HG02938 (cell line): ENCODE results near the gene MINDY4.

Experiments
- ATAC-seq: cut with Tn5 transposase; IDR thresholded peaks from one replicate; pipeline ENCODE4 v1.9.1; 2021; ENCODE audit warnings: mild to moderate bottlenecking, moderate library complexity; ENCODE audit not compliant: unreplicated experiment

Gene MINDY4

GRCh38 chr7:30912986-30913811 is 142.0 kb downstream of the MINDY4 start:
- ATAC-seq, result no peak

- ATAC-seq, result no peak
These were observed 142.8 kb downstream of the MINDY4 start for GRCh38 chr7:30913821-30914515.

GRCh38 chr7:30914596-30914995 is 143.4 kb downstream of the MINDY4 start:
- no peak for ATAC-seq

GRCh38 chr7:30915005-30915601 is 143.9 kb downstream of the MINDY4 start:
- no peak for ATAC-seq

GRCh38 chr7:30915751-30916150 is 144.5 kb downstream of the MINDY4 start:
- no peak for ATAC-seq

- no peak for ATAC-seq
These were observed 145.0 kb downstream of the MINDY4 start for GRCh38 chr7:30916255-30916654.

- no peak for ATAC-seq
These were observed 145.6 kb downstream of the MINDY4 start for GRCh38 chr7:30916767-30917166.

GRCh38 chr7:30917216-30917893 is 146.1 kb downstream of the MINDY4 start:
- no peak for ATAC-seq

- no peak for ATAC-seq
These were observed 147.5 kb downstream of the MINDY4 start for GRCh38 chr7:30918676-30919075.

GRCh38 chr7:30920021-30920583 is 148.9 kb downstream of the MINDY4 start:
- ATAC-seq, result no peak

GRCh38 chr7:30920584-30921539 is 149.6 kb downstream of the MINDY4 start:
- no peak for ATAC-seq

GRCh38 chr7:30921540-30922401 is 150.6 kb downstream of the MINDY4 start:
- ATAC-seq, result no peak

GRCh38 chr7:30922596-30922995 is 151.4 kb downstream of the MINDY4 start:
- ATAC-seq, result no peak

- ATAC-seq, result no peak
These were observed 152.0 kb downstream of the MINDY4 start for GRCh38 chr7:30923009-30923773.

GRCh38 chr7:30923774-30924413 is 152.7 kb downstream of the MINDY4 start:
- no peak for ATAC-seq

- ATAC-seq, result no peak
These were observed 153.4 kb downstream of the MINDY4 start for GRCh38 chr7:30924624-30925023.

- no peak for ATAC-seq
These were observed 153.9 kb downstream of the MINDY4 start for GRCh38 chr7:30925117-30925516.

GRCh38 chr7:30925913-30926312 is 154.7 kb downstream of the MINDY4 start:
- no peak for ATAC-seq
